GM23248 (cell line): ENCODE results near the gene NOTO. TPM values are rescaled to one million over a fixed set of nuclear protein-coding genes. Genes with fewer than 3 reads are reported as not detected.
"Not testable (repeated sequence)": the region's sequence is repeated elsewhere in the genome, so short reads cannot be mapped to it uniquely, and the experiment has no call there.

Experiments used
- DNase-seq: peaks from one replicate; pipeline ENCODE4 v3.0.0-alpha.2; 2015
- H2AFZ ChIP-seq: fragments of 200-600 bp; sonication (generic); 2 replicates; pipeline ENCODE4 v1.6.1; 2016; ENCODE audit warnings: antibody characterized with exemption
- H3F3A ChIP-seq: fragments of 200-600 bp; sonication (generic); 2 replicates; pipeline ENCODE4 v1.6.1; 2016; ENCODE audit warnings: mild to moderate bottlenecking, antibody characterized with exemption, mixed run types; ENCODE audit not compliant: insufficient read depth
- H3K27ac ChIP-seq: fragments of 200-600 bp; sonication (generic); 2 replicates; pipeline ENCODE4 v1.5.1; 2016; ENCODE audit warnings: mild to moderate bottlenecking
- H3K27me3 ChIP-seq: fragments of 200-600 bp; sonication (generic); replicated peaks from 2 replicates; pipeline ENCODE4 v1.6.1; 2016; ENCODE audit warnings: mild to moderate bottlenecking; ENCODE audit not compliant: insufficient read depth
- H3K36me3 ChIP-seq: fragments of 200-600 bp; sonication (generic); 2 replicates; pipeline ENCODE4 v1.6.1; 2016; ENCODE audit warnings: low read depth, mild to moderate bottlenecking
- H3K4me1 ChIP-seq: fragments of 200-600 bp; sonication (generic); 2 replicates; pipeline ENCODE4 v1.6.1; 2016; ENCODE audit warnings: mild to moderate bottlenecking; ENCODE audit not compliant: insufficient read depth
- H3K4me2 ChIP-seq: fragments of 200-600 bp; sonication (generic); one replicate; pipeline ENCODE4 v1.6.1; 2016; ENCODE audit warnings: mild to moderate bottlenecking; ENCODE audit not compliant: unreplicated experiment
- H3K4me3 ChIP-seq: fragments of 200-600 bp; sonication (generic); 2 replicates; pipeline ENCODE4 v1.5.1; 2016; ENCODE audit warnings: mild to moderate bottlenecking
- H3K79me2 ChIP-seq: fragments of 200-600 bp; sonication (generic); 2 replicates; pipeline ENCODE4 v1.6.1; 2016; ENCODE audit warnings: mild to moderate bottlenecking; ENCODE audit not compliant: insufficient read depth
- H3K9ac ChIP-seq: fragments of 200-600 bp; sonication (generic); 2 replicates; pipeline ENCODE4 v1.6.1; 2016; ENCODE audit warnings: mild to moderate bottlenecking
- H3K9me2 ChIP-seq: fragments of 200-600 bp; sonication (generic); 2 replicates; pipeline ENCODE4 v1.6.1; 2016; ENCODE audit warnings: mixed run types, mild to moderate bottlenecking, moderate library complexity; ENCODE audit not compliant: insufficient read depth
- H3K9me3 ChIP-seq: fragments of 200-600 bp; sonication (generic); one replicate; pipeline ENCODE4 v1.6.1; 2017; ENCODE audit warnings: low read depth
- H4K20me1 ChIP-seq: fragments of 200-600 bp; sonication (generic); 2 replicates; pipeline ENCODE4 v1.6.0; 2016; ENCODE audit not compliant: insufficient read depth
- EZH2 ChIP-seq: fragments of 200-600 bp; sonication (generic); IDR thresholded peaks from 2 replicates; pipeline ENCODE4 v1.6.1; 2018; ENCODE audit warnings: antibody characterized with exemption, mild to moderate bottlenecking; ENCODE audit not compliant: insufficient read depth, poor library complexity, severe bottlenecking
- EZH2phosphoT487 ChIP-seq: fragments of 200-600 bp; sonication (generic); IDR thresholded peaks from 2 replicates; pipeline ENCODE4 v1.6.1; 2018; ENCODE audit warnings: antibody characterized with exemption, moderate library complexity, mild to moderate bottlenecking, low read depth; ENCODE audit not compliant: insufficient read depth
- WGBS, 2 experiments: methylation state at CpG; one replicate each; pipeline ENCODE4 v1.1.6; 2015 to 2017; ENCODE audit warnings: low lambda C conversion rate in 2 of 2, low coverage in 1 of 2; ENCODE audit errors: missing lambda C conversion rate in 2 of 2; 5-methylcytosine and 5-hydroxymethylcytosine counted together
- in situ Hi-C: fragments of 300-500 bp; cut with MboI; formaldehyde crosslinking; loops from 2 replicates; pipeline ENCODE4 v1.15.0; 2020
- polyA plus RNA-seq: library from polyadenylated mRNA; unstranded; fragments of >200 nt; fragmentation: Nextera tagmentation; extraction: Ambion mirVana; gene quantifications from 2 replicates; pipeline ENCODE4 v1.2.1, GENCODE V29; 2016
- total RNA-seq: library from RNA; depleted of rRNA; stranded (reverse); fragments of >200 nt; shearing (Covaris generic); gene quantifications from 2 replicates; pipeline ENCODE4 v1.2.3, GENCODE V29; 2014

The NOTO gene
- total and polyA plus RNA-seq, 2 experiments from 2014 or later, result not detected

DNA sequence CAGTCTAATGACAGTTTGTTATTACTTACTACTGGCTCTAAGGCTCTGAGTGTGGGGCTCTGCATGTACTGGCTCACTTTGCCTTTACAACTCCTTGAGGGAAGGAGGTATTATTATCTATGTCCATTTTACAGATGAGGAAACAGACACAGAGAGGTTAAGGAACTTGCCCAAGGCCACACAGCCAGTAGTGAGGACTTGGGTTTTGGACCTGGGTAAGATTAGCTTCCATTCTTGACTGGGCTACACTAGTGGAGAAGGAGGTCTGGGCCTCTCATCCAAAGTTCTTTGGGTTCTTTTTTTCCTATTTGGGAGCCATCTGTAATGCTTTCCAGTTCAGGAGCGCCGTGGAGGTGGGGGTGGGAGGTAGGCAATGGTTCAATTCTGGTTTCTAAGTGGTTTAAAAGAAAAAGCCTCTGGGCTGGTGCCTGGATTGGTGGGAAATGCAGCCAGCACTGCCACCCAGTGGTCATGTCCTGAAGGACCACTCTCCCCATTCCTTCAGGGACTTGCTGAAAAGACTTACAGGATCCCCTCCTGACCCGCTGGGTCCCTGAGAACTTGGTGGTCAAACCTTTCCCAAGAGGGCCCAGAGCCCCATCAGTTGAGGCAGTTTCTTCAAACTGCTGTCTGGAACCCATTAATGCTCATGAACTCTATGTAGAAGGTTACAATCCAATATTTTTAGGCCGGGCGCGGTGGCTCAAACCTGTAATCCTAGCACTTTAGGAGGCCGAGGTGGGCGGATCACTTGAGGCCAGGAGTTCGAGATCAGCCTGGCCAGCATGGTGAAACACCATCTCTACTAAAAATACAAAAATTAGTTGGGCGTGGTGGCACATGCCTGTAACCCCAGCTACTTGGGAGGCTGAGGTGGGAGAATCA, 38.6 kb upstream of the NOTO start:
- Histone ChIP-seq H3K4me1 (no peaks in the 10 kb centered on the region), H3K27me3 (no peaks in the 10 kb centered on the region), H3K9me3 (no peaks in the 10 kb centered on the region), H3K27ac (no peak overlapping the region), H3K9me2 (no peaks in the 10 kb centered on the region), H3K4me2 (no peak overlapping the region), H2AFZ (no peak overlapping the region), H4K20me1 (no peaks in the 10 kb centered on the region), H3K36me3 (no peaks in the 10 kb centered on the region), H3F3A (no peaks in the 10 kb centered on the region), H3K79me2 (no peaks in the 10 kb centered on the region), H3K9ac (no peak overlapping the region), H3K4me3 (no peak overlapping the region)
- in situ Hi-C loops, result no loop called here
- TF ChIP-seq EZH2 (no peak), EZH2phosphoT487 (no peak)
- 41 to 42% methylated on average over 10 of the region's 10 CpGs for WGBS, 2 experiments
- peak; percentile 79 for DNase-seq

DNA sequence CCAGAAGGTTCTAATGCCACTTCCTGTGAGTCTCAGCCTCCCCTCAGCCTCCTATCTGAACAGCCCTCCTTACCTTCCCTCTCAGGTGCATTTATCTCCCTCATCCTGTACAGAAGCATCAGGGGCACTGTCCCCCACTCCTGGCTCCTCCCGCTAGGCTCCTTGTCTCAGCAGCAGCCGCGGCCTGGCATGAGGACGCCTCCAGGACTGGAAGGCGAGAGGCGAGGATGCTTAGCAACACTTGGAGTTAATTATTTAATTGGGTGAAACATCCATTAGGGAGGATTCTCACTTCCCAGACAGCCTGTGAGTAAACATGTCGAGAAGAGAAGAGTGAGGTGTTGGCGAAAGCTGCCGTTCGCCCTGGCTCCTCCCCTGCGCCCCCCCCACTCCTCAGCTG, 36.4 kb upstream of the NOTO start:
- H3K9ac ChIP-seq, H3K79me2 ChIP-seq, H3K4me3 ChIP-seq, H3K36me3 ChIP-seq, H3F3A ChIP-seq, H3K9me3 ChIP-seq, H3K4me1 ChIP-seq, H3K9me2 ChIP-seq, H3K27ac ChIP-seq, H3K4me2 ChIP-seq, DNase-seq, H3K27me3 ChIP-seq, H2AFZ ChIP-seq, H4K20me1 ChIP-seq, in situ Hi-C loops: not testable (repeated sequence)
- 15 to 29% methylated on average over 7 to 11 of the region's 11 CpGs for WGBS, 2 experiments

DNA sequence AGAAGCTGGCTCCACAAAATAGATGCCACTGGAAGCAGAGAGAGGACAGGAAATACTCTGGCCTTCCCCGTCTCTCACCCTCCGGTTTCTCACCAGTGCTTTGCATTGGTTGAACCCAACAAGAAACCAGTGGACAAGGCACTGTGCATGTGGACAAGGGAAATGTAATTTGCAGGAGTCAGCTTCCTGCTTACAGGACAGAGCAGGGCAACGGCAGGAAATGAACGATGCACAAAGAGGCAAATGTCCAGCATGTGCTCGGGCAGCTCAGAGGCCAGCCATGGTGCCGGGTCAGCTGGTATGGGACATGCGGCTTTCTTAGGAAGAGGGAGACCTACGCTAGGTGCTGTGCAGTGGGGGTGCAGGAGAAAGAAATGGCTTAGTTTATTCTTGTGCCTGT, 35.6 kb upstream of the NOTO start:
- in situ Hi-C loops, H4K20me1 ChIP-seq, H3K27ac ChIP-seq, H2AFZ ChIP-seq, DNase-seq, H3F3A ChIP-seq, H3K4me3 ChIP-seq, H3K79me2 ChIP-seq, H3K27me3 ChIP-seq, H3K4me1 ChIP-seq, H3K9me2 ChIP-seq, H3K9ac ChIP-seq, H3K36me3 ChIP-seq, H3K4me2 ChIP-seq, H3K9me3 ChIP-seq: not testable (repeated sequence)
- WGBS, 2 experiments, result 77 to 93% methylated on average over 3 to 4 of the region's 8 CpGs

DNA sequence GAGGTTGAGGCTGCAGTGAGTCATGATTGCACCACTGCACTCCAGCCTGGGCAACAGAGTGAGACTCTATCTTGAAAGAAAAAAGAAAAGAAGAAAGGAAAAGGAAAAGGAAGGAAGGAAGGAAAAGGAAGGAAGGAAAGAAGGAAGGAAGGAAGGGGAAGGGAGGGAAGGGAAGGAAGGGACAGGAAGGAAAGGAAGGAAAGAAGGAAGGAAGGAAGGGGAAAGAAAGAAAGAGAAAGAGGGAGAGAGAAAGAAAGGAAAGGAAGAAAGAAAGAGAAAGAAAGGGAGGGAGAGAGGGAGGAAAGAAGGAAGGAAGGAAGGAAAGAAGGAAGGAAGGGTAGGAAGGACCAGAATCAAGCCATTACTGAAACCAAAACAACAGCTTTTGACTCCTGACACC, 34.0 kb upstream of the NOTO start:
- H4K20me1 ChIP-seq, H3F3A ChIP-seq, H3K9me2 ChIP-seq, in situ Hi-C loops, H3K4me3 ChIP-seq, H3K9me3 ChIP-seq, H3K79me2 ChIP-seq, H3K4me2 ChIP-seq, H3K9ac ChIP-seq, H2AFZ ChIP-seq, H3K36me3 ChIP-seq, H3K27ac ChIP-seq, H3K4me1 ChIP-seq, H3K27me3 ChIP-seq, DNase-seq: not testable (repeated sequence)

DNA sequence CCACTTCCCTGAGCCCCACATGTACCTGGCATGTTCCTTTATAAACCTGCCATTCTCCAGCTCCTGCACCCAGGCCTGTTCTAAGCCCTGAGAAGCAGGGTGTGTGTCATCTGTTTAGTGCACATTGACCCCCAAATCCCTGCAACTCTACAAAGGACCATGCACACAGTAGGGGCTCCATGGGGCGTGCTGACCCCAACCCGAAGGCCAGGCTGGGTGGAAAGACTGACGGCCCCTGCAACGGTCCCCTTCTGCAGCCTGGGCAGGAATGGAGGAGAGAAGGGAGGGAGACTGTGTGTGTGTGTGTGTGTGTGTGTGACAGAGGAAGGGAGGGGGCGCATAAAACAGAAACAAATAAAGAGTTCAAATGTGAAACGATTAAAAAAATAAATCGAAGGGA, 32.0 kb upstream of the NOTO start:
- DNase-seq, H3K4me1 ChIP-seq, H3K27me3 ChIP-seq, H3K9ac ChIP-seq, in situ Hi-C loops, H3K4me3 ChIP-seq, H3K9me2 ChIP-seq, H3K79me2 ChIP-seq, H3K4me2 ChIP-seq, H2AFZ ChIP-seq, H4K20me1 ChIP-seq, H3F3A ChIP-seq, H3K27ac ChIP-seq, H3K9me3 ChIP-seq, H3K36me3 ChIP-seq: not testable (repeated sequence)
- WGBS, 2 experiments, result 72 to 73% methylated on average over 4 to 6 of the region's 7 CpGs
